Endometrial microvascular endothelial cells (primary cell): Measurements from ENCODE around the gene EREG. TPM values are rescaled to one million over a fixed set of nuclear protein-coding genes. Genes with fewer than 3 reads are reported as not detected.

Experiments used
- in situ Hi-C: cut with HindIII; loops from 2 replicates; pipeline ENCODE4 v1.10.0; 2017; ENCODE audit warnings: low sequenced_read_pairs, low pct_unique_long_range_greater_than_20kb; ENCODE audit errors: inconsistent ontology term
- total RNA-seq: library from RNA; depleted of rRNA; stranded (reverse); fragments of >200 nt; gene quantifications from one replicate; pipeline ENCODE4 v1.2.3, GENCODE V29; 2015; ENCODE audit errors: inconsistent ontology term

The EREG gene
- total RNA-seq, 1 donor from 2014 or later, result not detected

DNA sequence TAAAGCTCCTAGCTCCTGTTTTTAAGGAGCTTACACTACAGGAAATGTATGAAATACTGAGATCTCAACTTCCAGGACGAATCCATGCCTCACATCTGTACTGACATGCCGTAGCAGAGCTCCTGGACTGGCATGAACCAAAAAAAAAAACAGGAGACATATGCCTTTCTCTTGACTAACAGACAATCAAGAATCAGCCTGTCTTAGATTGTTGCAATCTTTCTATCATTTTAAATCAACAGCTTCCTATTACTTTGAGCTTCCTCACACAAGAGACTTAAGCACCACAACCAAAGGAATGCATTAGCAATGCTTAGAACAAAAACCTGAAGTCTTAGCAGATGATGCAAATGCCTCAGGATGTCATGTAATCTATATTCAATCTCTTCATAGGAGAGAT is 45.3 kb downstream of the EREG start:
- in situ Hi-C loops, result no loop called here

GRCh38 chr4:74412225-74412624 is 47.3 kb downstream of the EREG start:
- in situ Hi-C loops, result no loop called here

DNA sequence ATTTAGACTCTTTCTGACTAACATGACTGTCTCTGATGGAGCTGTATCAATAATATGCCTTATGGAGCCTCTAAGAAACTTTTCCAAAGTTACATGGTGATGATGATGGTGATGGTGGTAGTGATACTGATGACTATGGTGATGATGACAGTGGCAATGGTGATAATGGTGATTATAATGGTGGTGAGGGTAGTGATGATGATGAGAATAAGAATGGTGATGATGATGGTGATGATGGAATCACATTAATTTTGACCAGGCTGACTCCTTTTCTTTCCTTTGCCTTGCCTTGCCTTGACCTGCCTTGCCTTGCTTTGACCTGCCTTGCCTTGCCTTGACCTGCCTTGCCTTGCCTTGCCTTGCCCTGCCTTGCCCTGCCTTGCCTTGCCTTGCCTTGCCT is 48.3 kb downstream of the EREG start:
- in situ Hi-C loops, result no loop called here

GRCh38 chr4:74414149-74414809 is 49.3 kb downstream of the EREG start:
- in situ Hi-C loops, result no loop called here

DNA sequence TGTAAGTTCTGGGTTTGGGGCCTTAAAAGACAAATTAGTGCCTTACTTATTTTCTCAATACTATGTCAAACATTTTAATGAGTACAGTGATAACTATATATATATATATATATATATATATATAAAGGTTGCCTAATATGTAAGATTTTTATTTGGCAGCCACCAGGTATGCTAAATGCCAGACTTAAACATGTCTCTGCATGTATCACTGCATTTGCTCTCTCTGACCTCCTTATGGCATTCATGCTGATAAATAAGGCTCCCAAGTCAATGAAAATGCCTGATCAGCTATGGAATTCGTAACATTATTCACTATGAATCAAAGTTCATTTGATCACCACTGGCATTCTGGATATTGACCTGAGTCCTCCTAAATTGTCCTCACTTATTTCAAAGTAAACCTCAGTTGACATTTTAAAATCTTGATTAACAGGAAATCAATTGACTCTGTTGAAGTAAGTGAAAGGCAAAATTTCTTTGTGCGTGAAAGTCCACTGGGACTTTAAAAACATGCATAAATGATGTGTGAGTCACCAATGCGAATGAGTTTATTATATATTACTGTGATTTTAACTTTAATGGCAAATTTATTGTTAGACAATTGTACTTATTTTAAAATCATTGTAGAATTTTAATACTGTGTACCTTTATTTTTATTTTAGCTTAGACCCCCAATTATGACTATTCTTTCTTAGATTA is 50.8 kb downstream of the EREG start:
- in situ Hi-C loops, result no loop called here

- in situ Hi-C loops, result no loop called here
Measured at GRCh38 chr4:74418063-74418670, 53.2 kb downstream of the EREG start.

- in situ Hi-C loops, result no loop called here
Measured at GRCh38 chr4:74420863-74421262, 55.9 kb downstream of the EREG start.

GRCh38 chr4:74423104-74423503 is 58.2 kb downstream of the EREG start:
- in situ Hi-C loops, result no loop called here

DNA sequence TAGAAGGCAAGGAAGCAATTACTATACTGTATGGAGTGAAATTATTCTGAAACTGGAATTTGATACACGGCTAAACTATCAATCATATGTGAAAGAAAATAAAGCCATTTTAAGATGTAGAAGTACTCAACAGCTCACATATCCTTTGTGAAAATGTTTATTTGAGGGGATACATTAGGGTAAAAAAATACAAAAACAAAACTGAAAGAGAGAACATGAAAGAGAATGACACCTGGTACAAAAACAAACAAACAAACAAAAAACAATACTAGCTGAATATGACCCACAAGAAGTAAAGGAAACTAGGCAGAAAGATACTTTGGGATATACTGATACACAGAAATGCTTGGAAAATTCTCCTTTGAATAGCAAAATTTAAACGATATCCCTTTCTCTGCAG is 59.2 kb downstream of the EREG start:
- in situ Hi-C loops, result no loop called here

GRCh38 chr4:74426101-74426500 is 61.2 kb downstream of the EREG start:
- in situ Hi-C loops, result no loop called here

DNA sequence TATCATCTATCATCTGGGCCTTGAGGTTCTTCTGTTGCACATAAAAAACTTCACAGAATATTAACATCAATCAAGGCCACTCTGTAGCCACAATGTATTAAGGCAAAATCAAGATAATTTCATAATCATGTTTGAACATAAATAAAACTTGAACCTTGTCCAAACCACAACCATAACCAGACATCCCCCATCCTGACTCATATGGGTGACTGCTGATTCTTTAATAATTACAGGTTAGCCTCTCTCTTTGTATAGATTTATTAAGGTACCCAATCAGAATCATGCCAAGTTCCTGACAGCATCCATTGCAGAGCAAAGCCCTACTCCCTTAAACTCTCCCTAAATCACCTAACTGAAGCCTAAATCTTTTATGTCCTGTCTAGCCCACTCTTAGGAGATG is 63.3 kb downstream of the EREG start:
- in situ Hi-C loops, result no loop called here

DNA sequence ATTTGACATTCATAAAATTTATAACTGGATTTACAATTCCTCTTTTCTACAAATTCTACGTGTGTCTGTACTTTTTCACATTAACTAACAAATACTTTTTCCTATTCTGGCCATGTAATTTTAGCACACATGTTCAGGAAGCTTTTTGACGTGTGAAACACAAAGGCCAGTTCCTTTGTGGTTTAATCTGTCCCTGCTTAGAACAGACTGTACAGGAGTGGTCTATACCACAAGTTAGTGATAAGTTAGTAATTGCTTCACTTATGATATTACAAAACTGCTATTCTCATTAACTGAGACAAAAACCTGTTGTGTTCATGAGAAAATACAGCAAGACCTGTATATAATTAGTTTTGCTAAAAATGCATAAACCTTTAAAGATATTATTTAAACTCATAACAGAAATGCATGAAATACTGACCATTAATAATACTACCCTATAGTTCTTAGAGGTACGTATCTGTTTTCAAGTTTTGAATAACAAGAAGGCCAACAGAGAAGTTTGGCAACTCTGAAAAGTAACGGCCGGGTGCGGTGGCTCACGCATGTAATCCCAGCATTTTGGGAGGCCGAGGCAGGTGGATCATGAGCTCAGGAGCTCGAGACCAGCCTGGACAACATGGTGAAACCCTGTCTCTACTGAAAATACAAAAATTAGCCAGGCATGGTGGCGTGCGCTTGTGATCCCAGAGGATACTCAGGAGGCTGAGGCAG is 66.3 kb downstream of the EREG start:
- in situ Hi-C loops, result no loop called here

- in situ Hi-C loops, result no loop called here
Measured at GRCh38 chr4:74433043-74433442, 68.1 kb downstream of the EREG start.

- in situ Hi-C loops, result no loop called here
Measured at GRCh38 chr4:74433541-74434172, 68.7 kb downstream of the EREG start.

GRCh38 chr4:74435296-74435695 is 70.4 kb downstream of the EREG start:
- in situ Hi-C loops, result no loop called here

- in situ Hi-C loops, result no loop called here
Measured at GRCh38 chr4:74437866-74438265, 72.9 kb downstream of the EREG start.
